Cerebellar nuclear complex (tissue), 1 donor: Measurements from ENCODE around the gene PPP4R1.
A peak's percentile ranks its signal among the peaks of the same experiment; 100 is the strongest.

Experiments used
- DNase-seq, 2 experiments: peaks; one replicate each; lab custom pipeline; 2025; lab: John Stamatoyannopoulos, UW

PPP4R1 gene

DNA sequence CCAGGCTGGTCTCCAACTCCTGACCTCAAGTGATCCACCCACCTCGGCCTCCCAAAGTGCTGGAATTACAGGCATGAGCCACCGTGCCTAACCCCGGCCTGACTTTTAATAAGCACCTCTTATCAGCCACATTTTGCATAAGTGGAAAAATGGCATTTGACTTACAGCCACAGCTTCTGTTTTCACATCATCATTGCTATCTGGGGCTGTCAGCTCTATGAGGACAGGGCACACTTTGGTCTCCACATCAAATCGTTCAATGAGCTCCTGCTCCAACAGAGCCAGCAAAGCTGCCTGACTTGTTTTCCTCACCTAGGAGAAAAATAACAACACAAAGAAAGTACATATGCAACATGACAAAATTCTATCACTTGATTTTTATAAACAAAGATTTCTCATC is 26.4 kb downstream of the PPP4R1 start:
- DNase-seq, result no peak

- no peak for DNase-seq
Observed at GRCh38 chr18:9586814-9587213, 27.5 kb downstream of the PPP4R1 start.

- no peak for DNase-seq
Observed at GRCh38 chr18:9581667-9582066, 32.7 kb downstream of the PPP4R1 start.

GRCh38 chr18:9578306-9578705 is 36.1 kb downstream of the PPP4R1 start:
- no peak for DNase-seq

DNA sequence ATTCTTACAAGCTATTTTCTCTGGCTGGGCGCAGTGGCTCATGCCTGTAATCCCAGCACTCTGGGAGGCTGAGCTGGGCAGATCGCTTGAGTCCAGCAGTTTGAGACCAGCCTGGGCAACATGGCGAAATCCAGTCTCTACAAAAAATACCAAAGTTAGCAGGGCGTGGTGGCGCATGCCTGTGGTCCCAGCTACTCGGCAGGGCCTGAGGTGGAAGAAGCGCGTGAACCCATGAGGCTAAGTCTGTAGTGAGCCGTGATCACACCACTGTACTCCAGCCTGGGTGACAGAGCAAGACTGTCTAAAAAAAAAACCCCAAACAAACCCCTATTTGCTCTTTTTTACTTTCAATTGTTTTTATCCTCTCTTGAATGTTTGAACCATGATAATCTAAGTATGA is 37.0 kb downstream of the PPP4R1 start:
- DNase-seq, result no peak

DNA sequence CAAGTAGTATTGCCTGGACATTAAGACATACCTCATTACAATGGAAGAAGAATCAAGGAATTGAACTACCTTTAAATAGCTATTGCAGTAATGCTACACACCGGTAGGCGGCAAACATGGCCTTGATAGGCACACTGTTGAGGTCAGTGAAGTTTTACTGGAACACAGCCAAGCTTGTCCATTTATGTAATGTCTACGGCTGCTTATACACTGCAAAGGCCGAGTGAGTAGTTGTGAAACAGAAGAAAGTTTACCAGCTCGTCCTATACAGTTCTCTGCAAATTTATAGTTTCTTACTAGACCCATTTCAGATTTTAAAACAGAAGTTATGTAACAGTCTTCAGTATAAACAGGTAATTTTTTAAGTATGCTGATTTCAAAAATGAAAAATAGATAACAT is 38.8 kb downstream of the PPP4R1 start:
- DNase-seq, result peak in 1 of 2 experiments; percentile 9

DNA sequence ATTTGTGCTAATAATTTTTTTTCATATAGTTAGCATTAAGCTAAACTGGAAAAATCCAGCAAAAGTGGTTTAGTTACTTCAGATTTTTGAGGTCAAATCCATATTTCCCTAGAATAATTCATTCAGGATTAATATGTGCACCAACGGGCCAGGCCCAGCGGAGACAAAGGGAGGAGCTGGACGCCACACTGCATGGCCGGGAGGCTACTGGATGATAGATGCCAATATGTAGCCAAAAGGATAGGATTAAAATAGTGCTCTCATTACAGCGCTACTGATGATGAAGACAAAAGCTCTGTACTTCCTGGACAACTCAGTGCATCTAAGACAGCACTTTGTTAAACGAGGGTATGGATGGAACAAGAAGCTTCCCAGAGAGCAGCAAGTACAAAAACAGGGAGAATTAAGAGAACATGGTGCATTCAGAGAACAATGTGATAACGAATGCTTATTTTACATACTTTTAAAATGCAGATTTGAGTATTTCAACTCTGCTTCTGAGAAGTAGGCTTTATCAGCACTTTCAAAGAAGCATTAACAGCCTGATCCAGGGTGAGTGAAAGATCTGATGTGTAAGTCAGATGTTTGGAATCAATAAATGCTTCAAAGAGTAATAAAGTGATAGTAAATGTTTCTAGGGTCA is 39.8 kb downstream of the PPP4R1 start:
- no peak for DNase-seq

- no peak for DNase-seq
Observed at GRCh38 chr18:9571546-9571945, 42.8 kb downstream of the PPP4R1 start.

- no peak for DNase-seq
Observed at GRCh38 chr18:9570255-9570654, 44.1 kb downstream of the PPP4R1 start.

DNA sequence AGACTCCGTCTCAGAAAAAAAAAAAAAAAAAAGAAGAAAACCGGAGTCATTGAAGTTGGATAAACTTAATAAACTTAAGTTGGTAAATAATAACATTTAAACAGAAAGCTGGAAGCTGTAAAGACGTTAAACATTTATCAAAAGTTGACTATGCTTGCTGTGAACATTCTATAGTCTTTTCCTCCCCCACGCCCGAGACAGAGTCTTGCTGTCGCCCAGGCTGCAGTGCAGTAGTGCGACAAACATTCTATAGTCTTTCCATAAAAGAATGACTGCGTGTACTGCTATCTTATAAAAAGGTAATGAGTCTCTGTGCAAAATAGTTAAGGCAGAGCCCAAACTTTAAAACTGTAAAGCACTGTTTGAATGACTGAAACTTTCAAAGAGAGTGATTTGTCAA is 45.2 kb downstream of the PPP4R1 start:
- DNase-seq, result no peak

DNA sequence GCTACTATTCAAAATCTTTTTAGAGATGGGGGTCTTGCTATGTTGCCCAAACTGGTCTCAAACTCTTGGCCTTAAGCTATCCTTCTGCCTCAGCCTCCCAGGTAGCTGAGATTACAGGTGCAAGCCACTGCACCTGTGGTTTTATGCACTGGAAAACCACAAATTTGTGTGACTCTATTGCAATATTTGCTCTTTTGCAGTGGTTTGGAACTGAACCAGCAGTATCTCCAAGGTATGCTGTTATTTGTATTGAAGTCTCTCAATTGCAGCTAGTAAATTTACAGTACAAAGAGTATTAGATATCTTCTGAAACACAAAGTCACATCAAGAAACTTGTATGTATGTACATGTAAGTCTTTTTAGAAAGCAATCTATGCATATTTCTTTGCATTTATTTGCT is 46.2 kb downstream of the PPP4R1 start:
- DNase-seq, result no peak

DNA sequence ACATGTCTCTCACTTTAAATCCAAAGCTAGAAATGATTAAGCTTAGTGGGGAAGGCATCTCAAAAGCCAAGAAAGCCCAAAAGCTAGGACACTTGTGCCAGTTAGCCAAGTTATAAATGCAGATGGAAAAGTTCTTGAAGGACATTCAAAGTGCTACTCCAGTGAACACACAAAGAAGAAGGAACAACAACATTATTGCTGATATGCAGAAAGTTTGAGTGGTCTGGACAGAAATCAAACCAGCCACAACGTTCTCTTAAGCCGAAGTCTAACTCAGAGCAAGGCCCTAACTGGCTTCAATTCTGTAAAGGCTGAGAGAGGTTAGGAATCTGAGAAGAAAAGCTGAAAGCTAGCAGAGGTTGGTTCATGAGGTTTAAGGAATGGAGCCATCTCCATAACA is 49.0 kb downstream of the PPP4R1 start:
- no peak for DNase-seq

DNA sequence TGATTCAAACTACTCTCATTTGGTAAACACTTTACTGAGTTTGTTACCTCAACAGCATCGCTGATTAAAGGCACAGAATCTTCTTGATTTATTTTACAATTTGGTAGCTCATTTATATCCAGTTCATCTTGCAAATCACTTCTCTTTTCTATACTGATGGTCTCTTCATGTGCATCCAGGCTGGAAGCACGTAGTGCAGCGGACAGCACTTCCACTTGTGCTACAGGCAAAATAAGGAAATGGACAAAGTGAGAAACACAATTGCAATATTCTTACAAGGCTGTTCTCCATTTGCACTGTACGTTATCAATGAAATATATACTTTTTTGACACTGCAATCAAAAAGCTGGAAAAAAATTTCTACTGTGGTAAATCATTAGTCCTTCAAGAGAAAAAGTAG is 51.0 kb downstream of the PPP4R1 start:
- no peak for DNase-seq

DNA sequence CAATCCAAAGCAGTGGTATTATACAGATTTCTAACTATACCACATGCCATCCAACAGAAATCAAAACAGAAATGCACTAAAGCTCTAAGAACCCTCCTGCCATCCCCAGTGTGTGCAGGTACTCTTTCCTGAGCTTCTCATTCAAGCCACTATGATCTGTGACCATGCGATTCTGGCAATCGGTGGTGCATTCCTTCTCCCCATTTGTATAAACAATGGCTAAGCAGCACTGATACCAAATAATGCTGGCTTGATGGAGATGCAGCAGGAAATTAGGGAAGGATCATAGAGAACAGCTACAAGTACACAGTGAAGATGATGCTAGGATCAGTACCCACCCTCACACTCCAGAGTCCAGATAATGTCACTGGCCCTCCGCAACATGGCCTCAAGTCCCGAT is 51.8 kb downstream of the PPP4R1 start:
- DNase-seq, result no peak

- no peak for DNase-seq
Observed at GRCh38 chr18:9561759-9562158, 52.6 kb downstream of the PPP4R1 start.

DNA sequence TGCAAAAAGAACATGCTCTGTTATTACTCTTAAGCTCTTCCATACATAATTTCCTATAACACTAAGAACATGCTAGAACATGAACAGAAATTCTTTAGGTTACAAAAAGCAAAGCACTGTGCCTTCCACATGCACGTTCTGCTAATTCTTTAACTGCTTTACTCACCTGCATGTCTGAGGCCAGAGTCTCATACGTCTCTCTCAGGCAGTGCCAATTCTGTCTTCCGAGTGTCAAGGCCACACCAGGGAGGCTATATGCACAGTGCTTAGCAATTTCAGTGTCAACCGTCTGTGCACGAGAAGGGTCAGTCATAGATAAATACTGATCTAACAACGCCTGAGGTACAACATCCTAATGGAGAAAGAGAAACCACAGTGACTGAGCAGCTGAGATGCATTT is 55.1 kb downstream of the PPP4R1 start:
- no peak for DNase-seq

DNA sequence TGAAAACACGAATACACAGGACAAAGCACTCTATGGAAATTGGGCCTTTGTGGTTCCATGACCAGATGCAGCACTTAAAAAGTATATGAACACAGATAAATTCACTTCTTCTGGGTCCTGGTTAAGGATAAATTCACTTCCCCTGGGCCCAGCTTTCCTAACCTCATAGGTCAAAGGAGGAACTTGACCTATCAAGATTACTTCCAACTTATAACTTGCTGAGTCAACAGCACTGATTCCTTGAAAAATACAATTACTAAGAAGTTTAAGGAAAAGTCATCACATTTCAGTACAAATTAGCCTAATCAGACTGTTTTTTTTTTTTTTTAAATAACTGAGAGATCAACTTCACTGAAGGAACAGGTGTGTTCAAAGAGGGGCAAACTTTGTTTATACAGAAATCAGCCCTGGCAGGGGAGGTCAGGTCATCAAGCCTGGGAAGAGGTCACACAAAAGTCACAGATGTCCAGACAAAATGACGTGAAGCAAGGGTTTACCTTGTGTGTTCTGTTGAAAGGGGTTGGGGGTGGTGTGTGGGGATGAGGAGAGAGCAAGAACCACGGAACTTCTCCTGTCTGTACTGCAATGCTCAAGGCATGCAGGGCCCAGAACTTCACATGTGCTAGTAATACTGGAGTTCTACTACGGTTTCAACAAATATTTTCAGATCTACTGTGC is 55.8 kb downstream of the PPP4R1 start:
- DNase-seq, result no peak

- DNase-seq, result no peak
Observed at GRCh38 chr18:9557250-9557943, 57.0 kb downstream of the PPP4R1 start.

DNA sequence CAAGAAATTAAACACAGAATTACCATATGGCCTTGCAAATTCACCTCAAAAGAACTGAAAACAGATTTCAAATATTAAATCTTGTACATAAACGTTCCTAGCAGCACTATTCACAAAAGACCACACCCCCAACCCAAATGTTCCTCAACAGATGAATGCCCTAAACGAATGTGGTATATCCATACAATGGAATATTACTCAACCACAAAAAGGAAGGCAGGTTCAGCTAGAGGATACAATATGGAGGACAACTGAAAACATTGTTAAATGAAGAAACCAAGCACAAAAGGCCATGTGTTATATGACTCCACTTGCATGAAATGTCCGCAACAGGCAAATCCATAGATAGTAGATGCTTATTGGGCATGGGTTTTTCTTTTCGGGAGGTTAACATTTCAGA is 61.7 kb downstream of the PPP4R1 start:
- DNase-seq, result no peak

DNA sequence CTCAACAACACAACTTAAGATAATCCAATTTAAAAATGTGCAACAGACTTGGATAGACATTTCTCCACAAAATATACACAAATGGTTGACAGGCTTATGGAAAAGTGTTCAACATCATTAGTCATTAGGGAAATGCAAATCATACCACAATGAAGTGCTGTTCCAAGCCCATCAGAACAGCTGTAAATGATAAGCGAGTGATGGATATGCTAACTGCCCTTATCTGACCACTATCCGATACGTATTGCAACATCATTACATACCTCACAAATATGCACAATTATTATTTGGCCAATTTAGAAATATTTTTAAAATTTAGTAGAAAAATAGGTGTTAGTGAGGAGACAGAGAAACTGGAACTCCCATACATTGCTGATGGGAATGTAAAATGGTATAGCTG is 62.2 kb downstream of the PPP4R1 start:
- DNase-seq, result no peak

DNA sequence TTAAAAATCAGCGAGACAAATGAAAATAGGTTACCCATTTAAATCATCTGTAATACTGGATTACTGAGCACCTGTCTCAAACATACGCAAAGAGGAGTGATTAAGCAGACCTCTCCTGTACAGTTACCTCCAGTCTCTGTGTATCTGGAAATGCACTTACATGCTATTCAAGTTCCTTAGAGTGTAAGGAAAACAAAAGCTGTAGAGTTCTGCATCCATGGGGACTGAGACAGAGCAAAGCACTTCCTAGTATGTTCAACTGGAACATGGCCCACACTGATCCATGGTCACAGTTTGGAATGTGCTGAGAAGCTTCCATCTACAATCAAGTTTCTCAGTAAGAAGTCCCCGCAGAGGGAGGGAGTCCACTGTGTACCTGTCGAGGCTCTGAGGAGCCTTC is 63.9 kb downstream of the PPP4R1 start:
- DNase-seq, result no peak

DNA sequence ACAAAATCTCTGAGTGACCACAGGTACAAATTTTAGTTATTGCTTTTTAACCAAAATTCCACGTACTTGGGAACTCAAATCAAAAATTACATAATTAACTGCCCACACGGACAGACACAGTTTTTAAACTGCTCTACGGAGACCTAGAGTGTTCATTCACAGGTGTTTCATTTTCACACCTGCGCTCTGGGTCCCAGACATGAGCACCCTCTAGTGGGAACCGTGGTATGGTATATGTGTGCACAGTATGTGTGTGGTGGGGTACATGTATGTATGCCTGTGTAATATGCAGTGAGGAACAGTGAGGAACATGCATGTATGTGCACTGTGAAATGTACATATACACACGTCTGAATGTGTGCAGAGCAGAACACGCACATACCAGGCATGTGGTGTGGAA is 65.0 kb downstream of the PPP4R1 start:
- no peak for DNase-seq

GRCh38 chr18:9547782-9548181 is 66.6 kb downstream of the PPP4R1 start:
- no peak for DNase-seq

- DNase-seq, result no peak
Observed at GRCh38 chr18:9546468-9546867, 67.9 kb downstream of the PPP4R1 start.
